ENCODE results near the gene CAPN10.
A peak's percentile ranks its signal among the peaks of the same experiment; 100 is the strongest.

Gene CAPN10

DNA sequence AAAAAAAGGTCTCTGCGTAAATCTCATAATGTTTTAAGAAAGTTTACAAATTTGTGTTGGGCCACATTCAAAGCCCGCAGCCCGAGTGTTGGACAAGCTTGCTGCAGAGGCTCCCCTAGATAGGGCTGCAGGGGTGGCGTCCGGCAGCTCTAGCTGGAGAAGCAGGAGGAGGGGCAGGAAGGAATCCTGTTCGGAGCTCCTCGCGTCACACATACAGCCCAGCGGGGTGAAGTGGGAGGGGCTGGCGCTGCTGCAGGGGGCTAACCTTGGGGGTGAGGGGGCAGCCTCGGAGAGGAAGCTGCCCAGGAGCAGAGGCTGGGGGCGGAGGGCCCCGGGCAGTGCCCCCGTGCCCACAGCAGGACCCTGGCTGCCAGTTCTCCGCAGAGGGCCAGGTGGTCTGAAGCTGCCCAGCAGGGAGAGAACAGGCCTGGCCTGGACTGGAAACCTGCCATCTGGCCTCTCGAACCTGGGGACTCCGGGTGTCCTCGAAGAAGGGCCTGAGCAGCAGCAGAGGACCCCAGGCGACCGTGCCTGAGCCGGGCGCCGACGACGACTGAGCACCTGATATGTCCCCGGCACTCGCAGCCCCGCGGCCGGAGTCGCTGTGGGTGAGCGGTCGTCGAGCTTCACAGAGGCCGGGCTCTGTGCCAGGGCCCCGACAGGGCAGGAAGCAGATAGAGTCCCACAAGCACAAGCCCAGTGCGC lies 36.1 kb downstream of the CAPN10 start:
- peaks cover 64% of the 10 kb centered on the region for H3K4me1 Mint-ChIP-seq (ENCODE audit: low read depth)
- H3K27me3 Mint-ChIP-seq: no peaks in the 10 kb centered on the region
- peaks cover 2% of the 10 kb centered on the region for H3K9me3 Mint-ChIP-seq
- peak overlapping the region; percentile 89 for H3K27ac Mint-ChIP-seq
- peaks cover 11% of the 10 kb centered on the region for H3K36me3 Mint-ChIP-seq (ENCODE audit: low read depth)
- H3K4me3 Mint-ChIP-seq: peak overlapping the region; percentile 25
- peak; percentile 70 for DNase-seq

GRCh38 chr2:240623531-240624010 lies 37.0 kb downstream of the CAPN10 start:
- DNase-seq: peak; percentile 54
- Mint-ChIP-seq H3K4me1 (ENCODE audit: low read depth) (peaks cover 69% of the 10 kb centered on the region), H3K4me3 (no peak overlapping the region), H3K36me3 (ENCODE audit: low read depth) (peaks cover 8% of the 10 kb centered on the region), H3K27ac (no peak overlapping the region), H3K27me3 (no peaks in the 10 kb centered on the region), H3K9me3 (no peaks in the 10 kb centered on the region)

- peak; percentile 51 for DNase-seq
- Mint-ChIP-seq H3K4me3 (peak overlapping the region; percentile 64), H3K27me3 (no peaks in the 10 kb centered on the region), H3K27ac (peak overlapping the region; percentile 90), H3K9me3 (no peaks in the 10 kb centered on the region), H3K4me1 (ENCODE audit: low read depth) (peaks cover 66% of the 10 kb centered on the region), H3K36me3 (ENCODE audit: low read depth) (peaks cover 2% of the 10 kb centered on the region)
These were observed 37.7 kb downstream of the CAPN10 start for GRCh38 chr2:240624011-240624949.

DNA sequence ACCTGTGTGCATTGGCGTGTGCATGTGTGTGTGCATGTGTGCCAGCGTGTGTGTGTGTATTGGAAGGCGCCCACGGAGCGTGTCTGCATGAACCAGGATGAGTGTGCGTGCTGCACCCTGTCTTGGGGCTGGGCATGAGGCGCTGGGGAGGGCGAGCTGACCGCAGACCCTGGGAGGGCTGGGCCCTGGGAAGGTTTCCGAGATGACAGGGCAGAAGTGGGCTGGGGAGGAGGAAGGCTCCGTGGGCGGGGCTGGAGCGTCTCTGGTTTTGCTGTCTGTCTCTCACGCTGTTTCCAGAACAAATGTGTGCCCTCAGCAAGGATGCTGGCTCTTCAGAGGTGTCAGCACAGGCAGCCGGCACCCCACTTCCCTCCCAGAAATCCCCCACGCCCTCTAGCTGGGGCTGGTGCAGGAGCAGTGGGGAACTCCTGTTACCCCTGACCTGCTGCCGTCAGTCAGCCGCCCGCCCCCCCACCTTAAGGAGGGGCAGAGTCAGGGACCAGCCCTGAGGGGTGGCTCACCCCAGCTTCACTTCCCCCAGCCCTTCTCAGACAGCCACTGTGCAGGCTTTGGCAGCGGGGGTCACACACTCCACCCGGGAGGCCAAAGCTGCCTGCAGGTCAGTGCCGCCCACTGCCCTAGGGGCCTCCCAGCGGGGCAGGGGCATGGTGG lies 38.6 kb downstream of the CAPN10 start, which contains the start of gene GPR35:
Gene GPR35 (plus strand): TSS at position 531 of the 672 bp plus-strand sequence. CDS start 4,473 bp downstream, outside the sequence.
- Mint-ChIP-seq H3K9me3 (no peaks in the 10 kb centered on the region), H3K27ac (peak within 1 kb of the TSS; percentile 90), H3K4me3 (peak within 1 kb of the TSS; percentile 64), H3K27me3 (no peaks in the 10 kb centered on the region), H3K36me3 (ENCODE audit: low read depth) (peaks cover 2% of the 10 kb centered on the region), H3K4me1 (ENCODE audit: low read depth) (peaks cover 60% of the 10 kb centered on the region)
- DNase-seq: peak; percentile 82

DNA sequence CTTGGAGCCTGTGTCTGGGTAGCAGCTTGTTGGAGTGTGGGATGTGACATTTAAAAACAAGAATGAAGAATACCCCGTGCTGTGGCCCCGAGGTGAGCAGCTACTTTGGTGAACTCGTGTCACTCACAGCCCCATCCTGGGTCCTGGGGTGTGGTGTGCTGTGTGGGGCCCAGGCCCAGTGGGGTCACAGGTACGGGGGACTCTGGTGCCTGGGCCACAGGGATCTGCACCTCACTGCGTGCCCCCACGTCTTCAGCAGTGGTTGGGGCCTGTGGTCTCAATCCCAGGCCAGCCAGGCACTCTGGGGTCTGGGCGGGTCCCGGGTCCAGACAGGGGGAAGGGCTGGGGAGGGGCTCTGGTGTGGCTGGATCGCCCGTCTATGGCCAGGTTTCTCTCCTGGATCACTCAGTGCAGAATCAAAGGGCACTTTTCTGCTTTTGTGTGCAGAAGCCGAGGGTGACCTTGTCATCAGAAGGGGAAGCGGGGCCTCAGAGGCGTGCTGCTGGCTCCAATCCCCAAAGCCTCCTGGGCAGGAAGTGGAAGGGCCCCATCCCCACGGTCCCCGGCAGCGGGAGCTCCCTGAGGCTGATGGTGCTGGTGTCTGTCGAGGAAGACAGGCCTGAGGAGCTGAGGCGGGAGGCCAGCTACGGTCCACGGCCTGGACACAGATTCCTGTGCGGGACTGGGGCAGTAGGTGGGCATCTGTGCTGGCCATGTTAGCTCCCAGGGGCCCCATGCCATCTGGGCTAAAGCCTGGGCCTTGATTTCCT lies 40.2 kb downstream of the CAPN10 start:
- peak; percentile 56 for DNase-seq
- no peaks in the 10 kb centered on the region for H3K27me3 Mint-ChIP-seq

DNA sequence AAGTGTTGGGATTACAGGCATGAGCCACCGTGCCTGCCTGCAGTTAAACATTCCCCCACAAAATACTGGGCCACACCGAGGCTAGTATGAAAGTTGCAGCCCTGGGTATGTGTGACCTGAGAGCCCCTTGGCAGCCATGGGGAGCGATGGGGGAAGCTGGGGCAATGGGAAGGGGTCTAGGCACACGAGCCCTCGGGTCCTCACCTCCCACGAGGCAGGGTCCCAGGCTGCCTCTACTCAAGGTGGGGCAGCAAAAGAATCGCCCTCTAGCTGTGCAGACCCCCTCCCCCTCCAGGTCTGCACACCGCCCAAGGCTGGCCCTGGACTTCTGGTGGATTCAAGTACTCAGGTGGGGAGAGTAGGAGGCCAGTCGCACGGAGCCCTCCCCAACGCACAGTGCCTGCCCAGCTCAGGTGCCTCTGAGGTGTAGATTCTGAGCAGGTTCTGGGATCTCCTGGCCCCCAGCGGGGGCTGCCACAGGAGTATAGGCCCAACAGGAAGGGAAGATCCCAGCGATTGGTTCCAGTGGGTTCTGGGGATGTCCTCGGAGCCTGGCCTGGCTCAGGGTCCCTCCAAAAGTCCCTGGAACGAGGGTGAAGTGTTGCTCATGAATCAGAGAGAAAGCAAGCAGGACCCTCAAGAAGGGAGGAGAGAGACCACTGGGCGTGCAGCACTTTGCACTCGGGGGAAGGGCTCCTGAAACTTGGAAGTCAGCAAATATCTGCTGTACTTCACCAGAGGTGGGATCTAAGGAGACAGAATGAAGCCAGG lies 41.4 kb downstream of the CAPN10 start:
- H3K27ac Mint-ChIP-seq: no peak overlapping the region

More for the DNA sequence above, 40.2 kb downstream of the CAPN10 start:
- Mint-ChIP-seq H3K9me3 (no peaks in the 10 kb centered on the region), H3K4me1 (ENCODE audit: low read depth) (peaks cover 50% of the 10 kb centered on the region), H3K27ac (peak overlapping the region; percentile 88), H3K4me3 (peak overlapping the region; percentile 46), H3K36me3 (ENCODE audit: low read depth) (peaks cover 4% of the 10 kb centered on the region)

GRCh38 chr2:240628507-240628807 lies 41.9 kb downstream of the CAPN10 start:
- Mint-ChIP-seq H3K27me3 (no peaks in the 10 kb centered on the region), H3K4me1 (ENCODE audit: low read depth) (peaks cover 35% of the 10 kb centered on the region), H3K27ac (no peak overlapping the region), H3K36me3 (ENCODE audit: low read depth) (peaks cover 6% of the 10 kb centered on the region), H3K9me3 (peaks cover 6% of the 10 kb centered on the region), H3K4me3 (no peak overlapping the region)
- DNase-seq: peak; percentile 5

More for the DNA sequence above, 41.4 kb downstream of the CAPN10 start:
- no peaks in the 10 kb centered on the region for H3K27me3 Mint-ChIP-seq
- peak; percentile 23 for DNase-seq
- H3K4me3 Mint-ChIP-seq: no peak overlapping the region
- H3K9me3 Mint-ChIP-seq: peaks cover under 1% of the 10 kb centered on the region
- H3K4me1 Mint-ChIP-seq (ENCODE audit: low read depth): peaks cover 39% of the 10 kb centered on the region
- H3K36me3 Mint-ChIP-seq (ENCODE audit: low read depth): peaks cover 4% of the 10 kb centered on the region

DNA sequence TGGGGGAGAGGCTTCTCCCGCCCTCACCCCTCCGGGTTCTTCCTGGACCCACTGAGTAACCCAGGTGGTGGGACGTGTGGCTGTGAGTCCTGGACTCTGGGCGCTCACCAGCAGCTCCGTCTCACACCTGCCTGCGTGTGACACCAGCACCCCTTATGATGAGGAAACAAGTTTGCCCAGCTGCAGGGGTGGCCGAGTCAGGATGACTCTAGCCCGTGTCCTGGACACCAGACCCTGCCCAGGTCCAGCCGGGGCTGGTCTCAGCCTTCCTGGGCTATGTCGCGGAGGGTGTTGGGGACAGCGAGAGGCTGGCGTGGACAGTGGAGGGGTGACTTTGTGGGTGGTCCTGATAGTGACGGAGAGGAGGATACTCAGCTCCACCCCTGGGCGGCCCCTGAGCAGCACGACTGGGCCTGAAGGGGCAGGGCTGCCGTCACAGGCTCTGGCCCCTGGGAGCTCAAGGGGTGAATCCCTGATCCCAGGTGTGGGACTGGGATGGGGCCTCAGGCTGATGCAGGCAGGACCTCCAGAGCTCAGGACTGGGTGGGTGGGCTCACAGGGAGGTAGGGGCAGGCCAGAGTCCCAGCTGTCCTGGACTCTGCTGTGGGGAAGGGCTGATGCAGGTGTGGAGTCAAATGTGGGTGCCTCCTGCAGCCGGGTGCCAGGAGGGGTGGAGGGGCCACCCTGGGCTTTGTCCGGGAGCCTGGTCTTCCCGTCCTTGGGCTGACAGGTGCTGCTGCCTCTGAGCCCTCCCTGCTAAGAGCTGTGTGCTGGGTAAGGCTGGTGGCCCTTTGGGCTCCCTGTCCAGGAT lies 42.5 kb downstream of the CAPN10 start:
- H3K4me3 Mint-ChIP-seq: no peak overlapping the region
- peak; percentile 24 for DNase-seq
- peaks cover 10% of the 10 kb centered on the region for H3K9me3 Mint-ChIP-seq
- H3K36me3 Mint-ChIP-seq (ENCODE audit: low read depth): peaks cover 8% of the 10 kb centered on the region
- no peak overlapping the region for H3K27ac Mint-ChIP-seq
- H3K4me1 Mint-ChIP-seq (ENCODE audit: low read depth): peaks cover 34% of the 10 kb centered on the region
- H3K27me3 Mint-ChIP-seq: no peaks in the 10 kb centered on the region

GRCh38 chr2:240629619-240629967 lies 43.1 kb downstream of the CAPN10 start:
- Mint-ChIP-seq H3K4me1 (ENCODE audit: low read depth) (peaks cover 28% of the 10 kb centered on the region), H3K27ac (no peak overlapping the region), H3K36me3 (ENCODE audit: low read depth) (peaks cover 8% of the 10 kb centered on the region)

GRCh38 chr2:240629968-240630770 lies 43.6 kb downstream of the CAPN10 start:
- Mint-ChIP-seq H3K4me3 (no peak overlapping the region), H3K27ac (no peak overlapping the region), H3K4me1 (ENCODE audit: low read depth) (peaks cover 22% of the 10 kb centered on the region), H3K36me3 (ENCODE audit: low read depth) (peaks cover 8% of the 10 kb centered on the region), H3K27me3 (no peaks in the 10 kb centered on the region), H3K9me3 (peaks cover 10% of the 10 kb centered on the region)
- peak; percentile 17 for DNase-seq

More at GRCh38 chr2:240629619-240629967, 43.1 kb downstream of the CAPN10 start:
- H3K27me3 Mint-ChIP-seq: no peaks in the 10 kb centered on the region
- H3K9me3 Mint-ChIP-seq: peaks cover 10% of the 10 kb centered on the region
- peak; percentile 12 for DNase-seq
- H3K4me3 Mint-ChIP-seq: no peak overlapping the region

DNA sequence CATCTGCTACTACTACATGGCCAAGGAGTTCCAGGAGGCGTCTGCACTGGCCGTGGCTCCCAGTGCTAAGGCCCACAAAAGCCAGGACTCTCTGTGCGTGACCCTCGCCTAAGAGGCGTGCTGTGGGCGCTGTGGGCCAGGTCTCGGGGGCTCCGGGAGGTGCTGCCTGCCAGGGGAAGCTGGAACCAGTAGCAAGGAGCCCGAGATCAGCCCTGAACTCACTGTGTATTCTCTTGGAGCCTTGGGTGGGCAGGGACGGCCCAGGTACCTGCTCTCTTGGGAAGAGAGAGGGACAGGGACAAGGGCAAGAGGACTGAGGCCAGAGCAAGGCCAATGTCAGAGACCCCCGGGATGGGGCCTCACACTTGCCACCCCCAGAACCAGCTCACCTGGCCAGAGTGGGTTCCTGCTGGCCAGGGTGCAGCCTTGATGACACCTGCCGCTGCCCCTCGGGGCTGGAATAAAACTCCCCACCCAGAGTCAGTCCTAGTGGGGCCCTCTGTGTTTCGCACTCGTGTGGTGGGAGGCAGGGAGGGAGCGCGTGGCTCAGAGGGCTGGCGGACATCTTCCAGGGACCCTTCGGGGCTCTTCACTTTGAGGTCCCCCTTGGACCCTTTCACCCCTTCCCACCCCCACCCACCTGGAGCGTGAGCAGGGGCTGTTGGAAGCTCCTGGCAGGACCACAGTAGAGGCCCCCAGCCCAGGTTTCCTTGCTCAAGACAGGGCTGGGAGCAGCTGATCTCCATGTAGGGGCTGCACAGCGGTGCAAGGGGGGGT lies 44.4 kb downstream of the CAPN10 start:
- peaks cover 18% of the 10 kb centered on the region for H3K4me1 Mint-ChIP-seq (ENCODE audit: low read depth)
- no peak for DNase-seq
- H3K9me3 Mint-ChIP-seq: peaks cover 10% of the 10 kb centered on the region
- no peak overlapping the region for H3K4me3 Mint-ChIP-seq
- H3K27ac Mint-ChIP-seq: no peak overlapping the region
- H3K36me3 Mint-ChIP-seq (ENCODE audit: low read depth): peaks cover 8% of the 10 kb centered on the region
- no peaks in the 10 kb centered on the region for H3K27me3 Mint-ChIP-seq

Measured in activated T-cell treated with anti-CD3 and anti-CD28 coated beads, Interleukin-2, amount 50 U/mL, for 24 hours (primary cell).